Liver (tissue), 9 donors: ENCODE data around the gene CYP4F22. TPM values are rescaled to one million over a fixed set of nuclear protein-coding genes. Genes with fewer than 3 reads are reported as not detected.

ENCODE experiments used
- DNase-seq: peaks from one replicate; pipeline ENCODE4 v3.0.0-alpha.2; 2017; ENCODE audit warnings: low spot score
- H3K27ac ChIP-seq, 2 donors: one replicate each; pipeline ENCODE4 v1.7.0; 2013; ENCODE audit warnings: inconsistent platforms in 2 of 2, low read length in 2 of 2, control low read depth in 1 of 2, low read depth in 1 of 2, mild to moderate bottlenecking in 1 of 2
- H3K27me3 ChIP-seq, 4 donors: one replicate each; pipeline versions ENCODE4 v1.6.1 to v1.7.0; 2013; ENCODE audit warnings: low read length in 3 of 4, inconsistent platforms in 1 of 4, mild to moderate bottlenecking in 1 of 4, moderate library complexity in 1 of 4; ENCODE audit not compliant: control insufficient read depth in 4 of 4, insufficient read depth in 4 of 4
- H3K36me3 ChIP-seq, 4 donors: one replicate each; pipeline versions ENCODE4 v1.6.1 to v1.7.0; 2013; ENCODE audit warnings: low read length in 3 of 4, mild to moderate bottlenecking in 3 of 4, low read depth in 1 of 4, moderate library complexity in 1 of 4; ENCODE audit not compliant: control insufficient read depth in 4 of 4, insufficient read depth in 3 of 4
- H3K4me1 ChIP-seq, 4 donors: one replicate each; pipeline versions ENCODE4 v1.6.1 to v1.7.0; 2013; ENCODE audit warnings: low read length in 3 of 4, mild to moderate bottlenecking in 3 of 4, moderate library complexity in 1 of 4; ENCODE audit not compliant: control insufficient read depth in 4 of 4, insufficient read depth in 4 of 4
- H3K4me3 ChIP-seq, 3 donors: one replicate each; pipeline versions ENCODE4 v1.6.1 to v1.7.0; 2013; ENCODE audit warnings: low read length in 3 of 3, control low read depth in 1 of 3, low read depth in 1 of 3, mild to moderate bottlenecking in 1 of 3
- H3K9ac ChIP-seq, 2 donors: one replicate each; pipeline ENCODE4 v1.7.0; 2013; ENCODE audit warnings: low read length in 2 of 2, mild to moderate bottlenecking in 2 of 2, moderate library complexity in 2 of 2, control low read depth in 1 of 2, low read depth in 1 of 2
- H3K9me3 ChIP-seq, 4 donors: one replicate each; pipeline versions ENCODE4 v1.6.1 to v1.7.0; 2013; ENCODE audit warnings: low read length in 3 of 4; ENCODE audit not compliant: control insufficient read depth in 4 of 4
- ATF3 ChIP-seq: IDR thresholded peaks from 2 replicates; pipeline ENCODE4 v1.6.1; 2016; ENCODE audit warnings: antibody characterized with exemption
- CTCF ChIP-seq: fragments of 150-350 bp; IDR thresholded peaks from 2 replicates; pipeline ENCODE4 v1.5.1; 2017; ENCODE audit warnings: improper control_type of control experiment, low read depth, low read length; ENCODE audit not compliant: missing input control
- EGR1 ChIP-seq, 2 donors: IDR thresholded peaks; 2 replicates each; pipeline ENCODE4 v1.6.1; 2016 to 2018; ENCODE audit warnings: antibody characterized with exemption in 2 of 2, low read depth in 2 of 2
- FOXA1 ChIP-seq: IDR thresholded peaks from 2 replicates; pipeline ENCODE4 v1.6.1; 2016; ENCODE audit warnings: antibody characterized with exemption
- FOXA2 ChIP-seq: IDR thresholded peaks from 2 replicates; pipeline ENCODE4 v1.6.1; 2016; ENCODE audit warnings: antibody characterized with exemption
- GABPA ChIP-seq, 2 donors: IDR thresholded peaks in 1 of 2; conservative IDR thresholded peaks in 1 of 2; 2 replicates each; pipeline ENCODE4 v1.6.1; 2016; ENCODE audit warnings: antibody characterized with exemption in 2 of 2, mild to moderate bottlenecking in 1 of 2, moderate library complexity in 1 of 2
- HNF4A ChIP-seq, 2 donors: conservative IDR thresholded peaks; 2 replicates each; pipeline ENCODE4 v1.6.1; 2016; ENCODE audit warnings: antibody characterized with exemption in 2 of 2, mild to moderate bottlenecking in 2 of 2
- HNF4G ChIP-seq: IDR thresholded peaks from 2 replicates; pipeline ENCODE4 v1.6.1; 2016; ENCODE audit warnings: antibody characterized with exemption
- JUND ChIP-seq, 2 donors: IDR thresholded peaks; 2 replicates each; pipeline ENCODE4 v1.6.1; 2016; ENCODE audit warnings: antibody characterized with exemption in 2 of 2
- MAX ChIP-seq: IDR thresholded peaks from 2 replicates; pipeline ENCODE4 v1.6.1; 2016; ENCODE audit warnings: antibody characterized with exemption
- NR2F2 ChIP-seq: IDR thresholded peaks from 2 replicates; pipeline ENCODE4 v1.6.1; 2016; ENCODE audit warnings: antibody characterized with exemption
- RAD21 ChIP-seq, 2 donors: IDR thresholded peaks; 2 replicates each; pipeline ENCODE4 v1.6.1; 2016; ENCODE audit warnings: antibody characterized with exemption in 2 of 2, mild to moderate bottlenecking in 2 of 2
- REST ChIP-seq: IDR thresholded peaks from 2 replicates; pipeline ENCODE4 v1.6.1; 2016; ENCODE audit warnings: antibody characterized with exemption, mild to moderate bottlenecking
- RXRA ChIP-seq, 2 donors: IDR thresholded peaks; 2 replicates each; pipeline ENCODE4 v1.6.1; 2017 to 2018; ENCODE audit warnings: antibody characterized with exemption in 2 of 2, mild to moderate bottlenecking in 1 of 2
- SP1 ChIP-seq: IDR thresholded peaks from 2 replicates; pipeline ENCODE4 v1.6.1; 2018; ENCODE audit warnings: antibody characterized with exemption, mild to moderate bottlenecking
- YY1 ChIP-seq: IDR thresholded peaks from 2 replicates; pipeline ENCODE4 v1.6.1; 2016; ENCODE audit warnings: antibody characterized with exemption, mild to moderate bottlenecking
- WGBS: extraction: QIAGEN DNeasy Blood & Tissue Kit; methylation state at CpG from one replicate; pipeline ENCODE4 v1.1.7; 2013; 5-methylcytosine and 5-hydroxymethylcytosine counted together
- polyA plus RNA-seq, 2 donors: library from polyadenylated mRNA; stranded (reverse) in 1 of 2; unstranded in 1 of 2; fragments of 200-250 nt in 1 of 2; fragments of >200 nt in 1 of 2; fragmentation: Nextera tagmentation in 1 of 2; extraction: Ambion mirVana in 1 of 2; gene quantifications; one replicate each; pipeline versions ENCODE4 v1.2.1 to v1.2.3, GENCODE V29; 2013 to 2015
- total RNA-seq, 2 donors: library from RNA; depleted of rRNA; stranded (reverse); fragments of >200 nt; gene quantifications; one replicate each; pipeline ENCODE4 v1.2.3, GENCODE V29; 2014
- TF ChIP-seq, protein P1 (sequence below): IDR thresholded peaks from 2 replicates; pipeline ENCODE4 v1.6.1; 2016; ENCODE audit warnings: antibody characterized with exemption
- donor health status: healthy.
- donor health status: healthy.
- donor health status: healthy.
- donor health status: healthy.
- donor health status: healthy.

CYP4F22 gene
- total and polyA plus RNA-seq, 4 donors: 0.42 to 3.9 (median 1.9) TPM

DNA sequence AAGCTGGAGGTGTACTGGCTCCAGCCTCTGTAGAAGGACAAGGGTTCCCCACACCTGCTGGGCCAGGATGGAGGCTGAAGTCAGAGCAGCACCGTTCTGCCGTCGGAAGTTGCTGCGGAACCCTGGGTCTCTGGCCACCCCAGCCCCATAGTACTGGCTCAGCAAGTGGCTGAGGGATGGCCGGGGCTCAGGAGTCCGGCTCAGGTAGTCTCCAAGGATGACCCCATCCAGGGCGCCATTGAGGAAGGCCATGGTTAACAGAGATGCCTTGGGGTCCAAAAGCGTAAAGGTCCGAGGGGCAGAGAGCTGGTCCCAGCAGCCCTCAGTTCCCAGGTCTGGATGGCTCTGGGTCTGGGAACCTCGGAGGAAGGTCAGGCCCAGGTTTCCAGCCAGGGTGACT, 32.7 kb upstream of the CYP4F22 start:
- Histone ChIP-seq H3K36me3 (peaks cover 0 to 3% (median under 1%) of the 10 kb centered on the region in 4 donors), H3K4me1 (peaks cover 4 to 52% (median 41%) of the 10 kb centered on the region in 4 donors), H3K9ac (no peak overlapping the region), H3K27me3 (no peaks in the 10 kb centered on the region), H3K9me3 (no peaks in the 10 kb centered on the region), H3K4me3 (no peak overlapping the region), H3K27ac (no peak overlapping the region)
- no peak for DNase-seq
- WGBS: 97% methylated on average over 10 of the region's 10 CpGs
- TF ChIP-seq GABPA (IDR thresholded peaks at IDR 0.05 in 1 of 2, conservative IDR thresholded peaks at IDR 0.05 in 1 of 2) (no peak), HNF4A (conservative IDR thresholded peaks at IDR 0.05) (no peak), FOXA1 (no peak), EGR1 (IDR thresholded peaks at IDR 0.05; ENCODE audit: low read depth in 2 of 2) (no peak), SP1 (no peak), RXRA (IDR thresholded peaks at IDR 0.05) (no peak), MAX (no peak), NR2F2 (no peak), YY1 (no peak)
- TF ChIP-seq, protein P1, sequence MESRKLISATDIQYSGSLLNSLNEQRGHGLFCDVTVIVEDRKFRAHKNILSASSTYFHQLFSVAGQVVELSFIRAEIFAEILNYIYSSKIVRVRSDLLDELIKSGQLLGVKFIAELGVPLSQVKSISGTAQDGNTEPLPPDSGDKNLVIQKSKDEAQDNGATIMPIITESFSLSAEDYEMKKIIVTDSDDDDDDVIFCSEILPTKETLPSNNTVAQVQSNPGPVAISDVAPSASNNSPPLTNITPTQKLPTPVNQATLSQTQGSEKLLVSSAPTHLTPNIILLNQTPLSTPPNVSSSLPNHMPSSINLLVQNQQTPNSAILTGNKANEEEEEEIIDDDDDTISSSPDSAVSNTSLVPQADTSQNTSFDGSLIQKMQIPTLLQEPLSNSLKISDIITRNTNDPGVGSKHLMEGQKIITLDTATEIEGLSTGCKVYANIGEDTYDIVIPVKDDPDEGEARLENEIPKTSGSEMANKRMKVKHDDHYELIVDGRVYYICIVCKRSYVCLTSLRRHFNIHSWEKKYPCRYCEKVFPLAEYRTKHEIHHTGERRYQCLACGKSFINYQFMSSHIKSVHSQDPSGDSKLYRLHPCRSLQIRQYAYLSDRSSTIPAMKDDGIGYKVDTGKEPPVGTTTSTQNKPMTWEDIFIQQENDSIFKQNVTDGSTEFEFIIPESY: no peak

DNA sequence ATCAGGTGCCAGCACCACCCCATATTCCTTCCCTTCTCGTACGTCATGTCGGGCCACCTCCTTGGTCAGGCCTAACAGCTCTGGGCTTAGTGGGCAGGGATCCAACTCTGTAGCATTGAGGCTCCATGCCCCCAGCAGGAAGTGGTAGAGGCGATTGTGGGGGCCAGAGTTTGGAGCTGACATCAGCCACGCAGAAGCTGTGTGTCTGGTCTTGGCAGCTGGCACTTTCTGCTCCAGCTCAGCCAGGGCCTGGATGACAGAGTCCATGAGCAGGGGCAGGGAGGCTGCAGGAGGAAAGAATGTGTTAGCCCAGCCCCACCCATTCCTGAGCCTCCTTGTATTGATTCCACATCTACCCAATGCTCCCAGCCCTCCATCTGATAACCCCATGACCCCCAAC, 32.0 kb upstream of the CYP4F22 start:
- H3K9me3 ChIP-seq: no peaks in the 10 kb centered on the region
- H3K27me3 ChIP-seq: no peaks in the 10 kb centered on the region
- 53% methylated on average over 5 of the region's 5 CpGs for WGBS
- H3K4me1 ChIP-seq: peaks cover 4 to 53% (median 43%) of the 10 kb centered on the region in 4 donors
- H3K4me3 ChIP-seq: no peak overlapping the region
- DNase-seq: no peak
- TF ChIP-seq ATF3 (no peak), EGR1 (IDR thresholded peaks at IDR 0.05; ENCODE audit: low read depth in 2 of 2) (no peak), YY1 (no peak), GABPA (IDR thresholded peaks at IDR 0.05 in 1 of 2, conservative IDR thresholded peaks at IDR 0.05 in 1 of 2) (no peak), FOXA2 (no peak), HNF4G (no peak), JUND (IDR thresholded peaks at IDR 0.05) (no peak), NR2F2 (no peak), RAD21 (IDR thresholded peaks at IDR 0.05) (no peak), REST (no peak), RXRA (IDR thresholded peaks at IDR 0.05) (no peak), SP1 (no peak), CTCF (no peak), FOXA1 (no peak)
- TF ChIP-seq, protein P1: no peak
- no peak overlapping the region for H3K9ac ChIP-seq
- H3K36me3 ChIP-seq: peaks cover 0 to 3% (median under 1%) of the 10 kb centered on the region in 4 donors
- no peak overlapping the region for H3K27ac ChIP-seq
